ENCODE measurements around the gene UBA5. TPM values are rescaled to one million over a fixed set of nuclear protein-coding genes. Genes with fewer than 3 reads are reported as not detected.
A peak's percentile ranks its signal among the peaks of the same experiment; 100 is the strongest.
"Not testable (repeated sequence)": the region's sequence is repeated elsewhere in the genome, so short reads cannot be mapped to it uniquely, and the experiment has no call there.

The UBA5 gene
- total RNA-seq, 1 experiment from 2014 or later, result 38.6 TPM

- no peaks in the 10 kb centered on the region; the same call in 1 of the 2 replicates for H3K36me3 Mint-ChIP-seq
- ATAC-seq, result no peak
- ChIA-PET CTCF (no interaction called here), POLR2A (no interaction called here)
- no peak overlapping the region; the same call in 1 of the 2 replicates for H3K27ac Mint-ChIP-seq
- H3K27me3 Mint-ChIP-seq (ENCODE audit: low read depth), result no peaks in the 10 kb centered on the region
- no peaks in the 10 kb centered on the region for H3K9me3 Mint-ChIP-seq
- H3K4me1 Mint-ChIP-seq, result no peaks in the 10 kb centered on the region
- no peak for DNase-seq (ENCODE audit: low spot score)
- TF ChIP-seq ZBTB43 (CRISPR knock-in tag; IDR thresholded peaks at IDR 0.05) (no peak), MYBL2 (CRISPR knock-in tag; IDR thresholded peaks at IDR 0.05) (no peak), STAT6 (CRISPR knock-in tag; conservative IDR thresholded peaks at IDR 0.05; ENCODE audit: low read depth) (no peak)
- no peak overlapping the region for H3K4me3 Mint-ChIP-seq
These were observed 22.5 kb upstream of the UBA5 start for GRCh38 chr3:132637590-132637989.

- no peaks in the 10 kb centered on the region for H3K27me3 Mint-ChIP-seq (ENCODE audit: low read depth)
- POLR2A ChIA-PET, result no interaction called here
- no peak overlapping the region for H3K27ac Mint-ChIP-seq
- no peak for TF ChIP-seq E2F4 (CRISPR knock-in tag; IDR thresholded peaks at IDR 0.05; ENCODE audit: borderline replicate concordance, low read depth)
- TF ChIP-seq MLX (CRISPR knock-in tag; IDR thresholded peaks at IDR 0.05), result no peak
- H3K36me3 Mint-ChIP-seq, result no peaks in the 10 kb centered on the region; the same call in 1 of the 2 replicates
- no peaks in the 10 kb centered on the region for H3K4me1 Mint-ChIP-seq
- no peak for DNase-seq (ENCODE audit: low spot score)
- ATAC-seq, result no peak
- CTCF ChIA-PET, result interaction anchor here (1.6 kb wide), 1 partner anchor 21 kb away, joined by 5 read pairs; the partner anchor contains the start of gene ACAD11
- no peaks in the 10 kb centered on the region for H3K9me3 Mint-ChIP-seq
- H3K4me3 Mint-ChIP-seq, result no peak overlapping the region
These were observed 21.4 kb upstream of the UBA5 start for GRCh38 chr3:132638706-132639105.

GRCh38 chr3:132641427-132641826 lies 18.7 kb upstream of the UBA5 start:
- CTCF ChIA-PET, result interaction anchor here (1.0 to 3.3 kb wide), 10 partner anchors 10 to 235 kb away, joined by 3 to 35 read pairs (median 5); partner anchors contain the start of genes ACAD11 and DNAJC13
- H3K27me3 Mint-ChIP-seq (ENCODE audit: low read depth); POLR2A ChIA-PET: not testable (repeated sequence)

GRCh38 chr3:132641837-132642538 lies 18.1 kb upstream of the UBA5 start:
- peak; percentile 67; the same call in 1 of the 2 replicates for ATAC-seq

More at GRCh38 chr3:132641427-132641826, 18.7 kb upstream of the UBA5 start:
- DNase-seq (ENCODE audit: low spot score); H3K4me1 Mint-ChIP-seq; H3K27ac Mint-ChIP-seq; H3K4me3 Mint-ChIP-seq; ATAC-seq; H3K36me3 Mint-ChIP-seq; H3K9me3 Mint-ChIP-seq: not testable (repeated sequence)

More at GRCh38 chr3:132641837-132642538, 18.1 kb upstream of the UBA5 start:
- TF ChIP-seq CTCF (IDR thresholded peaks at IDR 0.05) (peak; percentile 52), PREB (CRISPR knock-in tag; IDR thresholded peaks at IDR 0.05; ENCODE audit: borderline replicate concordance) (no peak), TEAD1 (CRISPR knock-in tag; IDR thresholded peaks at IDR 0.05) (no peak)
- DNase-seq (ENCODE audit: low spot score), result no peak
- Mint-ChIP-seq H3K27me3 (ENCODE audit: low read depth) (no peaks in the 10 kb centered on the region), H3K36me3 (no peaks in the 10 kb centered on the region; the same call in 1 of the 2 replicates), H3K27ac (no peak overlapping the region), H3K9me3 (no peaks in the 10 kb centered on the region), H3K4me1 (no peaks in the 10 kb centered on the region), H3K4me3 (no peak overlapping the region)
- CTCF ChIA-PET, result interaction anchor here (0.6 to 3.3 kb wide), 18 partner anchors 10 to 285 kb away, joined by 3 to 35 read pairs (median 4); partner anchors contain the start of genes ACAD11, DNAJC13 and UBA5
- POLR2A ChIA-PET, result no interaction called here

Data from WTC11 (cell line).